Measurements from ENCODE around the gene SOX6.

DNA sequence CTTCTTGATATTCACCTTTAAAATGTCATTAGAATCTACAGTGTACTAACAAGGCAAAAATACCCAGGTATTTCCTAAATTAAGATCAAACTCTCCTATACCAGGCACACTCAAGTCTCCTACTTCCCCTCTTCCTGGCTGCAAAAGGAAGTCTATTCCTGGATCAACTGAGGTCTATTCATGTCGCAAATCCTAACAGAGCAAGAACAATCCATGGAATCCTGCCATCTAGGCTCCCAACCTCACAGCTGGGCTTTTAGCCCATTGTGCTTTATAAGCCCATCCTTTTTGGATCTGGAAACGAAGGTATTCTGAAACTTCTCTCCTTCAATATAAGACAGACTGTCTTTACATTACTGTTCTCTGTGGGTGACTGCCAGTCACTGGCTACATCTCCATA, 161.8 kb downstream of the SOX6 start:
- TF ChIP-seq, protein P1, sequence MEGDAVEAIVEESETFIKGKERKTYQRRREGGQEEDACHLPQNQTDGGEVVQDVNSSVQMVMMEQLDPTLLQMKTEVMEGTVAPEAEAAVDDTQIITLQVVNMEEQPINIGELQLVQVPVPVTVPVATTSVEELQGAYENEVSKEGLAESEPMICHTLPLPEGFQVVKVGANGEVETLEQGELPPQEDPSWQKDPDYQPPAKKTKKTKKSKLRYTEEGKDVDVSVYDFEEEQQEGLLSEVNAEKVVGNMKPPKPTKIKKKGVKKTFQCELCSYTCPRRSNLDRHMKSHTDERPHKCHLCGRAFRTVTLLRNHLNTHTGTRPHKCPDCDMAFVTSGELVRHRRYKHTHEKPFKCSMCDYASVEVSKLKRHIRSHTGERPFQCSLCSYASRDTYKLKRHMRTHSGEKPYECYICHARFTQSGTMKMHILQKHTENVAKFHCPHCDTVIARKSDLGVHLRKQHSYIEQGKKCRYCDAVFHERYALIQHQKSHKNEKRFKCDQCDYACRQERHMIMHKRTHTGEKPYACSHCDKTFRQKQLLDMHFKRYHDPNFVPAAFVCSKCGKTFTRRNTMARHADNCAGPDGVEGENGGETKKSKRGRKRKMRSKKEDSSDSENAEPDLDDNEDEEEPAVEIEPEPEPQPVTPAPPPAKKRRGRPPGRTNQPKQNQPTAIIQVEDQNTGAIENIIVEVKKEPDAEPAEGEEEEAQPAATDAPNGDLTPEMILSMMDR (IDR thresholded peaks at IDR 0.05; ENCODE audit: low read length) = no peak
- TF ChIP-seq EZH2 (optimal IDR thresholded peaks at IDR 0.05; ENCODE audit: low read depth, low read length) = no peak

Data from MM.1S (cell line).